OCI-LY1 (cell line): ENCODE results near the gene TGM1.

ENCODE experiments used
- CTCF ChIP-seq: fragments of 200-600 bp; sonication (generic), shearing (Covaris generic); IDR thresholded peaks from 2 replicates; pipeline ENCODE4 v1.5.1; 2017; ENCODE audit warnings: mild to moderate bottlenecking, antibody characterized with exemption, low read length, moderate library complexity, mixed read lengths
- EZH2 ChIP-seq: fragments of 200-600 bp; sonication (generic), shearing (Covaris generic); IDR thresholded peaks from 2 replicates; pipeline ENCODE4 v1.8.0; 2017; ENCODE audit warnings: borderline replicate concordance, mixed run types, mild to moderate bottlenecking, antibody characterized with exemption, low read length, moderate library complexity, mixed read lengths

- TF ChIP-seq CTCF (no peak), EZH2 (no peak)
These were observed 871 bp upstream of the TGM1 start for GRCh38 chr14:24263848-24264247.
